GM12872 (cell line): ENCODE results near the gene PRTN3.

Experiments used
- TF ChIP-seq, protein P1 (sequence below): IDR thresholded peaks from 3 replicates; pipeline ENCODE4 v1.5.1; 2011; ENCODE audit warnings: low read depth, mild to moderate bottlenecking, low read length, moderate library complexity; ENCODE audit not compliant: insufficient read depth

Gene PRTN3, protein sequence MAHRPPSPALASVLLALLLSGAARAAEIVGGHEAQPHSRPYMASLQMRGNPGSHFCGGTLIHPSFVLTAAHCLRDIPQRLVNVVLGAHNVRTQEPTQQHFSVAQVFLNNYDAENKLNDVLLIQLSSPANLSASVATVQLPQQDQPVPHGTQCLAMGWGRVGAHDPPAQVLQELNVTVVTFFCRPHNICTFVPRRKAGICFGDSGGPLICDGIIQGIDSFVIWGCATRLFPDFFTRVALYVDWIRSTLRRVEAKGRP

DNA sequence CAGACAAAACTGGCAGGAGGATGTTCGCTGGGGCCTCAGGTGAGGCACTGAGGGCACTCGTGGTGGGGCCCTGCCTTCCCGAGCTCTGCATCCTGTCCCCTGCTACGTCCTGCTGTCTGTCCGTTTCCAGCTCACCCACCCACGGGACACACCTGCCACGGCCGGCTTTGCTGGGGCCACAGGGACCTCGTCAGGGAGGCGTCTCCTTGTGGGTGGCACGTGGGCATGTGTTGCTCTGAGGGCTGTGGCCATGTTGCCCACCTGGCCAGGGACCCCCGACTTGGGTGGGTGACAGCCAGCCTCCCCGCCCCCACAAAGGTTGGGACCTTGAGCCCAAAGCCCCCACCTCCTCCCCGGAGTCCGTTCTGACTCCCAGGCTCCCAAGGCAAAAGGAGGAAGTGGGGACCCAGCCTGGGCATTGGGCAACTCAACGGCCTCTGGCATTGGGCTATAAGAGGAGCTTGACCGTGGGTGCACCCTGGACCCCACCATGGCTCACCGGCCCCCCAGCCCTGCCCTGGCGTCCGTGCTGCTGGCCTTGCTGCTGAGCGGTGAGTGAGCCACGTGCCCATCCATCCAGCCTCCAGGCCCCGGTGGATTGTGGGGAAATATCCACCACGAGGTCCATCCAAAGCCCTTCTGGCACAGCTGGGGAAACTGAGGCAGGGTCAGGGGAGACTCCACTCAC, at the start of gene PRTN3:
Gene PRTN3, plus strand, starts transcription at position 481 of the 688 bp plus-strand sequence. Its CDS starts 10 bp downstream, at position 491.
- TF ChIP-seq, protein P1, sequence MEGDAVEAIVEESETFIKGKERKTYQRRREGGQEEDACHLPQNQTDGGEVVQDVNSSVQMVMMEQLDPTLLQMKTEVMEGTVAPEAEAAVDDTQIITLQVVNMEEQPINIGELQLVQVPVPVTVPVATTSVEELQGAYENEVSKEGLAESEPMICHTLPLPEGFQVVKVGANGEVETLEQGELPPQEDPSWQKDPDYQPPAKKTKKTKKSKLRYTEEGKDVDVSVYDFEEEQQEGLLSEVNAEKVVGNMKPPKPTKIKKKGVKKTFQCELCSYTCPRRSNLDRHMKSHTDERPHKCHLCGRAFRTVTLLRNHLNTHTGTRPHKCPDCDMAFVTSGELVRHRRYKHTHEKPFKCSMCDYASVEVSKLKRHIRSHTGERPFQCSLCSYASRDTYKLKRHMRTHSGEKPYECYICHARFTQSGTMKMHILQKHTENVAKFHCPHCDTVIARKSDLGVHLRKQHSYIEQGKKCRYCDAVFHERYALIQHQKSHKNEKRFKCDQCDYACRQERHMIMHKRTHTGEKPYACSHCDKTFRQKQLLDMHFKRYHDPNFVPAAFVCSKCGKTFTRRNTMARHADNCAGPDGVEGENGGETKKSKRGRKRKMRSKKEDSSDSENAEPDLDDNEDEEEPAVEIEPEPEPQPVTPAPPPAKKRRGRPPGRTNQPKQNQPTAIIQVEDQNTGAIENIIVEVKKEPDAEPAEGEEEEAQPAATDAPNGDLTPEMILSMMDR = no peak

DNA sequence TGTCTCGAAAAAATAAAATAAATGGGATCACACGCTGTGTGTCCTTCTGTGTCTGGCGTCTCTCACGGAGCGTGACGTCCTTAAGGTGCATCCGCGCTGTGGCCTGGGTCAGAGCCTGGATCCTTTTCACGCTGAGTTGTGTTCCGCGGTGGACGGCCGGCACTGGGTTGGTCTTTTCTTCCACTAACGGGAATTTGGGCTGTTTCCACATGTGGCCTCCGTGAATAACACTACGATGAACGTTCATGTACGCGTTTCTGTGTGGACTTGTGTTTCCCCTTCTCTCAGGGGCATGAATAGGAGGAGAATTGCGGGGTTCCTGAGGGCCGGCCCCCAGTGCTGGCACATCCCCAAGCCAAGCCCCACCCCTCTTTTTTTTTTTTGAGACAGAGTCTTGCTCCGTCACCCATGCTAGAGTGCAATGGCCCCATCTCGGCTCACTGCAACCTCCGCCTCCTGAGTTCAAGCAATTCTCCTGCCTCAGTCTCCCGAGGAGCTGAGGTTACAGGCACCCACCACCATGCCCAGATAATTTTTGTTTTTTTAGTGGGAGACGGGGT, 49.7 kb upstream of the PRTN3 start:
- TF ChIP-seq, protein P1 = no peak

DNA sequence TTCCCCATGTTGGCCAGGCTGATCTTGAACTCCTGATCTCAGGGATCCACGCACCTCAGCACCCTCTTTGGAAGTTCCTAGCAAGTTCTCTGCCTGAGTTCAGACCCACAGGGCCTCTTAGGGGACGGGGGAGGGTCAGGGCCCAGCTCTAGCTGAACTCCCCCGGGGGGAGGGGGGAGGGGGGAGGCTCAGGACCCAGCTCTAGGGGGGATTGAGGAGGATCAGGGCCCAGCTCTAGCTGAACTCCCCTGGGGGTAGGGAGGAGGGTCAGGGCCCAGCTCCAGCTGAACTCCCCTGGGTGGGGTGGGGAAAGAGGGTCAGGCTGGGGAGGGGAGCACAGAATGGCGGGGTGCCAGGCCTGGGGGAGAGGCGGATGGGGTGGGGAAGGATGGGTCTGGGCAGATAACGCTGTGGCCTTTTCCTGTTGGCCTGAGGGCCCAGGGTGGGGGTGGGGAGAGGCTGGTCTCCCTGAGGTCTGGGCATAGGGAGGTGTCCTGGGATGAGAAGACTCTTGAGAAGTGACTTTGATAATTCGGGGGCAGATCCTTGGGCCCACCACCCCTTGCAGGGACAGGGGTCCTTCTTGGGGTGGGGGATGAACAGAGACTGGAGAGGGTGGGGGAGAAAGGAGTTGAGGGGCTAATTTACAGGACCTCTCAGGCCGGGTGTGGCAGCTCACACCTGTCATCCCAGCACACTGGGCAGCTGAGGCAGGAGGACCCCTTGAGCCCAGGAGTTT, 49.1 kb upstream of the PRTN3 start:
- TF ChIP-seq, protein P1 = no peak

DNA sequence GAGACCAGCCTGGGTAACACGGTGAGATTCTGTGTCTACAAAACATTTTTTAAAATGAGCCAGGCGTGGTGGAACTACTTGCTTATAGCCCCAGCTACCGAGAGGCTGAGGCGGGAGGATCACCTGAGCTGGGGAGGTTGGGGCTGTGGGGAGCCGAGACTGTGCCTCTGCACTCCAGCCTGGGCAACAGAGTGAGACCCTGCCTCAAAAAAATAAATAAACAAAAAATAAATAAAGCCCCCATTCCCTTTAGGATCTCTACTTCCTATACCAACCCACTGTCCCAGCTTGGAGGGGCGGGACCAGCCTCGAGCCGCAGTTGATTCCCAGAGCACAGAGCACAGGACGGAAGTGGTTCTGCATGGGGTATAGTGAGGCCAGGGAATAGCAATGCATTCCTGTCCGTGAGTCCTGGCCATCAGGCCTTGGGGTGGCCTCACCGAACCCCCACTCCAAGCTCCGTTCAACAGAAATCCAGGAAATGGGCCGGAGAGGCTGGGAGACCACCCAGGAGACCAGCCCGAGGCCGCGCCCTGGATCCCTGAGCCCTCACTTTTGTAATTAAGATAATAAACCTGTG, 48.4 kb upstream of the PRTN3 start:
- TF ChIP-seq, protein P1 = no peak

DNA sequence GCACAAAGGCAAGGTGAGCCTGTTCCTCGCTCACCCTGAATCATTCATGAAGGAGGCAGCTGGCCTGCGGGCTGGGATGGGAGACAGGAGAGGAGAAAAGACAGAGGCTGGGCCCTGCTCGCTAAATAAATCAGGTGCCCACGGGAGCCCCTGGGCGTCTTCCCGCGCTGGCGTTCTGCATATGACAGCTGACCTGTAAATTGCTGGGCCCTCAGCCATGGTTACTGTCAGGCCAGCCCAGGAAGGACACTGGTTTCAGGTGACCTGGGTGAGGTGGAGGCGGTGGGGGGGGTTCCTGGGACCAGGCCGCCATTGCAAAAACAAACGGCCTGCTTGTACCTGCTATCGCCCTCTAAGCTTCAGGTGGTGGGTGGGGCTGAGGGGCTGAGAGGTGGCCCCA, 47.0 kb upstream of the PRTN3 start:
- TF ChIP-seq, protein P1 = no peak

DNA sequence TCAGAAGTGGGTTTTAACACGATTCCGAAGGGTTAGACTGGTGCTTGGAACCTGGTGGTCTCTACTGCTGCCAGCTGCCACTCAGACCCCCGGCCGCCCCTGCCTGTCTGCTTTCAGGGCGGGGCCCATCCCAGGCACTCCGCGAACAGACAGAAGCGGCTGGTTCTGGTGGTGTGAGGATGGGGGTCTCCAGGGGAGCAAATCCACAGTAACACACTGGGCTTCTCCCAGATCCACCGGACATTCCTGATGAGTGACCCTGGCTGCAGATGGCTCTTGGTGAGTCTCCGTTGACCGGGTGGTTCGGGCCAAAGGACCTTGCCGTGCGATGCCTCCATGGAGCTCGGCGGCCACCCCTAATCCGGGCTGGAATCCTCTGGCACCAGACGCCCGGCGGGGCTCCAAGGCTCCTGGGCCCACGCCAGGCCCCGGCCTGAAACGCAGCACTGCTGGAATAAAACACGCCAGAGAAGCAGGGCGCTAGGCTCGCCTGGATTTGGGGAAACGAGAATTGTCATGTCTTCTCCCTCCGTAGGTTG, 45.7 kb upstream of the PRTN3 start:
- TF ChIP-seq, protein P1 = no peak
